G401 (cell line): ENCODE results near the gene MCF2L. TPM values are rescaled to one million over a fixed set of nuclear protein-coding genes. Genes with fewer than 3 reads are reported as not detected.
"Not testable (repeated sequence)": the region's sequence is repeated elsewhere in the genome, so short reads cannot be mapped to it uniquely, and the experiment has no call there.

Experiments used
- DNase-seq: peaks from one replicate; pipeline ENCODE4 v3.0.0-alpha.2; 2015; ENCODE audit warnings: low spot score
- in situ Hi-C: cut with HindIII; loops from 2 replicates; pipeline ENCODE4 v1.10.0; 2016; ENCODE audit warnings: low sequenced_read_pairs, mixed read lengths
- total RNA-seq: library from RNA; depleted of rRNA; stranded (reverse); fragments of >200 nt; shearing (Covaris generic); gene quantifications from 2 replicates; pipeline ENCODE4 v1.2.3, GENCODE V29; 2014

The MCF2L gene
- total RNA-seq, 1 experiment from 2014 or later, result 2.8 TPM

DNA sequence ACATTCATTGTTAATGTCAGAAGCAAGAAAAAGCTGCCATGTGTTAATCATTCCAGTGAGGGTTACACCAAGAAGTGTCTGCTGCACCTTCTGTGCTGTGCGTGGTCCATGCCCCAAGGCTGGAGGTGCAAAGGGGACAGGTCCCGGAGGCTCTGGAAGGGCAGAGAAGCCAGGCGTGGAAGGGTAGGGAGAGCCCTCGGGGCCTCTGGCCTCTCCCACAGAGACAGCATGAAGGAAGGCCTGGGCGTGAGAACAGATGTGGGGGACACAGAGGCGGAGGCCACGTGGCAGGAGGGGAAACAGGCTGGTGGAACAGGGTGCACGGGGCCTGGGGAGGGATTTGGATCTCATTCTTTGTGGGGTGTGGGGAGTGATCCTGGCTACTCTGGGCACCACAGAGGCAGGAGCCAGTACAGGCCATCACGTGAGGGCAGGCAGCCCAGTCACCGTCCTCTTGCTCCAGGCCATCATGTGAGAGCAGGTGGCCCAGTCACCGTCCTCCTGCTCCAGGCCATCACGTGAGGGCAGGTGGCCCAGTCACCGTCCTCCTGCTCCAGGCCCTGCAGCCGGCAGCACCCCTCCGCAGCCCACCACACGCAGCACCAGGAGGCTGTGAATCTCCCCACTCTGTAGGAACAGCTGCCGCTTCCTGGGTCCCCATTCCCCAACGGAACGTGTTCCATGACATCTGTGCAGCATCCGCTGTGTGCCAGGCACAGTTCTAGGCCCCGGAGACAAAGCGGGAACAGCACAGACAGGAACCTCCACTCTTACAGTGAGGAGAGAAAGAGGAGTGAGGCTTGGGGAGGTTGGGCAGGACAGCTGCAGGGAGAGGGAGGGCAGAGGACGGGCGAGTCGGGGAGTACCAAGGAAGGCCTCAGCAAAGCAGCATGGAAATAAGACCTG lies 126.4 kb downstream of the MCF2L start:
- DNase-seq, result no peak
- in situ Hi-C loops, result no loop called here

DNA sequence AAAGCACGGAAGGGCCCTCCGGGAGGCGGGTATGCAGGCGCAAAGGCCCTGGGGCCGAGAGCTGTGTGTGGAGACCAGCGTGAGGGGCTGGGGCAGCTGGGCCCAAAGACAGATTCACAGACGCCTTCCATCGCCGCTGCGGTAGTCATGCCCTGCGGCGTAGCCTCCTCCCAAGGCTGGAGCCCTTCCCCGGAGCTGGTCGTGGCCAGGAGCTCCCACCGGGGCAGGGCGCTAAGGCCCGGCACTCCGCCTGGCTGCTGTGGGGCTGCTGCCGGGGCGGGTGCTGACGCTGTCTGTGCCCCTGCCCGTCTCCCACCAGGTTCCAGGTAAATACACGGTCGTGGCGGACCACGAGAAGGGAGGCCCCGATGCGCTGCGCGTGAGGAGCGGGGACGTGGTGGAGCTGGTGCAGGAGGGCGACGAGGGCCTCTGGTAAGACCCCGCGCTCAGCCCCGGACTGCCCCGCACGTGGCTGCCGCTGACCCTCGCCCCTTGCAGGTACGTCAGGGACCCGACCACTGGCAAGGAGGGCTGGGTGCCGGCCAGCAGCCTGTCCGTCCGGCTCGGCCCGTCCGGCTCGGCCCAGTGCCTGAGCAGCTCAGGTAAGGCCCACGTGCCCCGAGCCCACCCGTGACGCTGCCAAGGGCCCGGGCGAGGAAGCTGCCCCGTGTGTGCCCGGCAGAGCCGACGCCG lies 127.2 kb downstream of the MCF2L start:
- in situ Hi-C loops, result no loop called here
- no peak for DNase-seq

DNA sequence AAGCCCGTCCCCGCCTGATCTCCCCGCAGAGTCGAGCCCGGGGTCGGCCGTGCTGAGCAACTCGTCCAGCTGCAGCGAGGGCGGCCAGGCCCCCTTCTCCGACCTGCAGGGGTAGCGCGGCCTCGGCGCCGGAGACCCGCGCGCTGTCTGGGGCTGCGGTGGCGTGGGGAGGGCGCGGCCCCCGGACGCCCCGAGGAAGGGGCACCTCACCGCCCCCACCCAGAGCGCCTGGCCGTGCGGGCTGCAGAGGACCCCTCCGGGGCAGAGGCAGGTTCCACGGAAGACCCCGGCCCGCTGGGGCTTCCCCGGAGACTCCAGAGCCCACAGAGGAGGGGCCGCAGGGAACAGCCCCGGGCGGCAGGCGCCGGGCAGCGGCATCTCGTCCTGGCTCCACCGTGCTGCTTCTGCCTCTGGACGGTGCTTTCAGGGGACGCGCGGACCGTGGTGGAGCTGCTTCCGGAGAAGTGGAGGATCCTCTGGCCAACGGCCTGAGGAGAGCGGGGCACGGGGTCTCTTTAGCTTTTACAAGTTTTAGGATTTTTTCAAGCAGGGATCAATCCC lies 127.8 kb downstream of the MCF2L start:
- in situ Hi-C loops, result no loop called here
- DNase-seq, result no peak

DNA sequence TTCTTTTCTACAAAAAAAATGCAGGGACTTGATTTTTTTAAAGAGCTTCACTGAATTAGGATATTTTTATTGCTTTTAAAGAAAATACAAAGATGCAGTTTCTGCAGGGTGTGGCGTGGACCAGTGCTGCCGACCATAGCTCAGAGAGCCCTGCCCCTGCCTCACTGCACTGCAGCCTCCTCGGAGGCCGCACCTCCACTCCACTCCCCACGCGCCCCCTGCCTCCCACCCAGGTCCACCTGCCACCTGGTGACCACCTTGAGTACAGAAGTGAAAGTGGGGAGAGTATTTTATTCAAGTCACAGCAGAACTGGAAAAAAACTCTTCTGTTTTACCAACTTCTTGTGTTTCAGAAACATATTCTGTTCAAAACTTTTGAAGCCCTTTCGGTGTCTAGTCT lies 128.6 kb downstream of the MCF2L start:
- in situ Hi-C loops, result no loop called here
- DNase-seq, result no peak

DNA sequence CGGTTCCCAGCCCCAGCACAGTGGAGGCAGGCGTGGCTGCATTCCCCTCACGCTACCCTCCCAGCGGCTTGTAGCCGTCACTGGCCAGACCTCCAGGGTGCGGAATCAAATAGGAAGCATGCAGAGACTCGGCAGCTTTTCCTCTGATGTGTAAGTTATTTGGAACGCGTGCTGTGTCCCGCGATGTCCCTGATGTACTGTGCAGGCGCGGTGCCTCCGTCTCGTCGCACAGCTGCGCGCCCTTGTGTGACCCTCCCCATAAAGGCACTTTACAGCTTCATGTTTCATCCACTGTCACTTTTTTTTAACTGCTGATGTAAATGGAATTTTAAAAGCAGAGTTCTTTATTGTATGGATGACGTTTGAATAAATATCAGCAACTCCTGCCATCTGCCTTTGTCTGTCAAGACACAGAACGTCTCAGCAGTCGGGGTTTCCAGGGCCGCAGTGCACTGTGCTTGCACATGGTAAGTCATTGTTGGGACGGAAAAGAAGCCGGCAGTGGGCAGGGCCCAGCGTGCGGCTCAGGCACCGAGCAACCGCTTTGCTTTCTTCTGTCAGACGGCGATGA lies 129.2 kb downstream of the MCF2L start:
- no peak for DNase-seq
- in situ Hi-C loops, result no loop called here

DNA sequence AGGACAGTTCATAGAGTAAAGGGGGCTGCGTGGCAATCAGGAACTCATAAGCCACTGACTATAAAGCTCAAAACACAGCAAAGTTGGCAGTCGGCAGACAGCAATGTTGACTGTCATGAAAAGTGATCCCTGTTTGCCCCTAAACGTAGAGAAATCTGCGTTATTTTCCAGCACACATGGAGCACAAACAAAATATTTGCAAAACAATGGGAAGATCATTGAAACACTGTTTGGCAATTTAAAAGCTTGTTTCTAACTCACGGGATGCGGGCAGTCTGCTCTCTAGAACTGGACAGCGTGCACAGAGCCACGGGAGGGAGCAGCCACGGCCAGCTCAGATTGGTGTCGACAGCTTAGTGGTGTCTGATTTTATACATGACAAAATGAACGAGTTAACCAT lies 130.1 kb downstream of the MCF2L start:
- no peak for DNase-seq
- in situ Hi-C loops, result no loop called here

DNA sequence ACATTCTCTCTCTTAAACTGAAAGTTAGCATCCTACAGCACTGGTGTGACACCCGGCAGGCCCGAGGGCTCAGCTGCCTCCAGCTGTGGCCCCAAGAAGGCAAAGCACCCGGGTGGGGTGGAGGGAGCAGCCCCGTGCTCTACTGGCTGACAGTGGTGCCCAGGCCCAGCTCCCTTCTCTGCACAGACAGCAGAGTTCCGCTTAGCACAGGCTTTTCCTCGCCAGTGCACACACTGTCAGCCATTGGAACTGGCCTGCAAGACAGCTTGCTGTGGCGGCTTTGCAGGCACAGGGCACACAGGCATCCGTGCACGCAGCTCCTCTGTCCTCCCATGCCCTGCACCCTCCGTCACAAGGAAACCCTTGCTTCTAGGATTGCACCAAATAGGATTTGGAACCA lies 133.3 kb downstream of the MCF2L start:
- in situ Hi-C loops, result not testable (repeated sequence)

DNA sequence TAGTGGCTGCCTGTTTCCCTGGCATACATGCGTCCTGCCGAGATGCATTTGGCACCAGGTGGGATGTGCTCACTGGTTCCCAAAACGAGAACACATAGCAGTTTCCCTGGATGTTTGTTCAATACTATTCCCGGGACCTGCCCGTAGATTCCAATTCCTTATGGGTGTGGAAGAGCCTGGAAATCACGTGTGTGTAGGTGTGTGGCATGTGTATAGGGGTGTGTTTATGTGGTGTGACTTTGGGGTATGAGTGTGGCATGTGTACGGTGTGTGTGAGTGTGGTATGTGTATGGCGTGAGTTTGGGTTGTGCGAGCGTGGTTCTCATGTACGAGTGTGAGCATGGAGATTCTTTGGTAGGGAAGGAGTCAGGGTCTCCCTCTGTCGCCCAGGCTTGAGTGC lies 133.7 kb downstream of the MCF2L start:
- DNase-seq, result no peak
- in situ Hi-C loops, result no loop called here

More for the DNA sequence above, 133.3 kb downstream of the MCF2L start:
- peak; percentile 69 for DNase-seq

DNA sequence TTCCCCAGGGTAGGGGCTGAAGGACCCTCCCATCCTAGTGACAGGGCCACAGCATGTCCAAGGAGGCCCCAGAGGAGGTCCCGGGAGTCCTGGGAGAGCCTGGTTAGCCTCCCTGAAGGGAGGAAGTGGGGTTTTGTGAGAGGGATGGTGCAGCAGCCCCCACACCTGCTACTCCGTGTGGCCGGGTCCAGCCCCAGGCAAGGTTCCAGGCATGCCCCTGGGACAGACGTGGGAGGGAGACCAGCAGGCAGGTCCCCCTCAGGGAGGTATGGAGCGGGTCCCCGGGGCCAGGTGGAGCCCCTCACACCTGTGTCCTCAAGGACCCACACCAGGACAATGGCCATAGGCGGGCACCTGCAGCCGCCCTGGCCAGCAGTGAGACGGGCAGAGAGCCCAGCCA lies 134.6 kb downstream of the MCF2L start:
- in situ Hi-C loops, result no loop called here
- DNase-seq, result no peak

DNA sequence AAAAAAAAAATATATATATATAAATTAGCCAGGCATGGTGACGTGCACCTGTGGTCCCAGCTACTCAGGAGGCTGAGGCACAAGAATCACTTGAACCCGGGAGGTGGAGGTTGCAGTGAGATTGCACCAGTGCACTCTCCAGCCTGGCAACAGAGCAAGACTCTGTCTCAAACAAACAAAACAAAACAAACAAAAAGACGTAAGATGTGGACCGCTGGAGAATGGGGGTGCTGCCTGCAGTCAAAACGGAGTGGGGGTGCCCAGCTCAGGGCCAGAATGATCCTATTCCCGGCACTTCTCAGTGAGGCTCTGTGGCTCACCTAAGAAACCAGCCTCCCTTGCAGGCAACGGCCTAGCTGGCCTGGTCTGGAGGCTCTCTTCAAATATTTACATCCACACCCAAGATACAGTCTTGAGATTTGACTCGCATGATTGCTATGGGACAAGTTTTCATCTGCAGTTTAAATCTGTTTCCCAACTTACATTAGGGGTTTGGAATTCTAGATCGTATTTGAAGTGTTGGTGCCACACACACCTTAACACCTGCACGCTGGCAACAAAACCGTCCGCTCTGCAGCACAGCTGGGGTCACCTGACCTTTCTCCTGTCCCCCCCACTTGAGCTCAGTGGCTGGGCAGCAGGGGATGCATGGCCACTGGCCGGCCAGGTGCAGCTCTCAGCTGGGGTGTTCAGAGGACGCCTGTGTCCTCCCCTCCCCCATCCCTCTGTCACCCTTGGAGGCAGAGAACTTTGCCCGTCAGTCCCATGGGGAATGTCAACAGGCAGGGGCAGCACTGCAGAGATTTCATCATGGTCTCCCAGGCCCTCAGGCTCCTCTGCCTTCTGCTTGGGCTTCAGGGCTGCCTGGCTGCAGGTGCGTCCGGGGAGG lies 136.3 kb downstream of the MCF2L start, which contains the start of gene F7:
TSS of gene F7 (plus strand) at position 760 of the 889 bp plus-strand sequence. CDS start at position 811, 51 bp downstream.
- no peak for DNase-seq
- in situ Hi-C loops, result no loop called here

DNA sequence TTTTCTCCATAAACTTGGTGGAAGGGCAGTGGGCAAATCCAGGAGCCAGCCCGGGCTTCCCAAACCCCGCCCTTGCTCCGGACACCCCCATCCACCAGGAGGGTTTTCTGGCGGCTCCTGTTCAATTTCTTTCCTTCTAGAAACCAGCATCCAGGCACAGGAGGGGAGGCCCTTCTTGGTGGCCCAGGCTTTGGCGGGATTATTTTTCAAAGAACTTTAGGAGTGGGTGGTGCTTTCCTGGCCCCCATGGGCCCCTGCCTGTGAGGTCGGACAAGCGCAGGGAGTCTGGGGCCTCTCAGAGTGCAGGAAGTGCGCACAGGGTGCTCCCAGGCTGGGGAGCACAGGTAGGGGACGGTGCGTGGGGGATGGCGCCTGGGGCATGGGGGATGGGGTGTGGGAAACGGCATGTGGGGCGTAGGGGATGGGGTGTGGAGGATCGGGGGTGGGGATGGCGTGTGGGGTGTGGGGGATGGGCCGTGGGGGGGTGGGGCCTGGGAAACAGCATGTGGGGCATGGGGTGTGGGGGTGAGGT lies 137.0 kb downstream of the MCF2L start:
- in situ Hi-C loops, result no loop called here
- DNase-seq, result no peak

DNA sequence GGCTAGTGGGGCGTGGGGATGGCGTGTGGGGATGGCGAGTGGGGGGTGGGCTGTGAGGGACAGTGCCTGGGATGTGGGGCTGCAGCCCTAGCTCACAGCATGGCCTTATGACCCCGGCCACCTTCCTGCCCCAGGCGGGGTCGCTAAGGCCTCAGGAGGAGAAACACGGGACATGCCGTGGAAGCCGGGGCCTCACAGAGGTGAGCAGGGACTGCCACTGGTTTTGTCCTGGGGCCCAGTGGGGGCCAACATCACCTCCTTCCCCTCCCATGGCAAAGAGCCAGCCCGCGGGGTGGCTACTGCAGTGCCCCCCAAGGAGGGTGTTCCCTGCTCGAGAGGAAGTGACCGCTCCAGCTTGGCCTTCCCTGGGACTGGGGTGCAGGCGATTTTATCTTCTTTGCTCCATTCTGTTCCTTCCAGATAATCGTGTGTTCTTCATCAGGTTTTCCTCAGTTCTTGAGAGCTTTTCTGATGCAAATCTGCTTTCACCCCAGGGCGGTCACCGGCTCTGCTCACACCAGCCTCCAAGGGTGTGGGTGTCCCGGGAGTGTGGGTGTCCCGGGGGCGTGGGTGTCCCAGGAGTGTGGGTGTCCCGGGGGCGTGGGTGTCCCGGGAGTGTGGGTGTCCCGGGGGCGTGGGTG lies 137.8 kb downstream of the MCF2L start:
- DNase-seq, result no peak
- in situ Hi-C loops, result no loop called here

DNA sequence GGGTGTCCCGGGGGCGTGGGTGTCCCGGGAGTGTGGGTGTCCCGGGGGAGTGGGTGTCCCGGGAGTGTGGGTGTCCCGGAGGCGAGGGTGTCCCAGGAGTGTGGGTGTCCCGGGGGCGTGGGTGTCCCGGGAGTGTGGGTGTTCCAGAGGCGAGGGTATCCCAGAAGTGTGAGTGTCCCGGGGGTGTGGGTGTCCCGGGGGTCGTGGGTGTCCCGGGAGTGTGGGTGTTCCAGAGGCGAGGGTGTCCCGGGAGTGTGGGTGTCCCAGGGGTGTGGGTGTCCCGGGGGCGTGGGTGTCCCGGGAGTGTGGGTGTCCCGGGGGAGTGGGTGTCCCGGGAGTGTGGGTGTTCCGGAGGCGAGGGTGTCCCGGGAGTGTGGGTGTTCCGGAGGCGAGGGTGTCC lies 139.5 kb downstream of the MCF2L start:
- in situ Hi-C loops, DNase-seq: not testable (repeated sequence)

DNA sequence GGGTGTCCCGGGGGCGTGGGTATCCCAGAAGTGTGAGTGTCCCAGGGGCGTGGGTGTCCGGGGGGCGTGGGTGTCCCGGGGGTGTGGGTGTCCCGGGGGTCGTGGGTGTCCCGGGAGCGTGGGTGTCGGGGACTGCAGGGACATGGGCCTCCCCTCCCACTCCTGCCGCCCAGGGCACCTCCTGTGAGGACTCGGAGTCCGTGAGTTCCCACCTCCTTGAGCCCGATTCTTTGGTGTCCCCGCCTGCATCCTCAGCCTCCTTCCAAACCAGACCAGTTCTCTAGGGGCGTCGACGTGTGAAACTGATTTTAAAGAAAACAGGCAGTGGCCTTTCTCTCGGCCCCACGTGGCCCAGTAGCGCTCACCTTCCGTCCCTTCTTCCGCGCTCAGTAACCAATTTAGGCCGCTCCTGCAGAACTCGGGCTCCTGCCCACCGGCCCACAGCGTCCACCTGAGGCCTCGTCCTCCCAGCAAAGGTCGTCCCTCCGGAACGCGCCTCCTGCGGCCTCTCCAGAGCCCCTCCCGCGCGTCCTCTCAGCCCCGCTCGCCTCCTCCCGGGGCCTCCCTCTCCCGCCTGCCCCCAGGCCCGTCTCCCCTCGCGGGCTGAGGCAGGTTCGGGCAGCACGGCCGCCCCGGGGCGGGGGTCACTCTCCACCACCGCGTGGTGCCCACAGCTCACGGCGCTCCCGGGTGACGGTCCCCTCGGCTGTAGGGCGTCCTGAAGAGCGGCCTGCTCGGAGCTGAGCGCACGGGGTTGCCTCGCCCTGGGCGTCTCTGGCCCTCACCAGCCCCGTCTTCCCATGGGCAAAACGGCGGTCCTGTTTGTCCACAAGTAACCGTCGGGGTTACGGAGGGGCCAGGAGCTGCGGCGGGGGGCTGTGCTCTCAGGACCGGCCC lies 140.4 kb downstream of the MCF2L start:
- in situ Hi-C loops, result no loop called here
- no peak for DNase-seq

DNA sequence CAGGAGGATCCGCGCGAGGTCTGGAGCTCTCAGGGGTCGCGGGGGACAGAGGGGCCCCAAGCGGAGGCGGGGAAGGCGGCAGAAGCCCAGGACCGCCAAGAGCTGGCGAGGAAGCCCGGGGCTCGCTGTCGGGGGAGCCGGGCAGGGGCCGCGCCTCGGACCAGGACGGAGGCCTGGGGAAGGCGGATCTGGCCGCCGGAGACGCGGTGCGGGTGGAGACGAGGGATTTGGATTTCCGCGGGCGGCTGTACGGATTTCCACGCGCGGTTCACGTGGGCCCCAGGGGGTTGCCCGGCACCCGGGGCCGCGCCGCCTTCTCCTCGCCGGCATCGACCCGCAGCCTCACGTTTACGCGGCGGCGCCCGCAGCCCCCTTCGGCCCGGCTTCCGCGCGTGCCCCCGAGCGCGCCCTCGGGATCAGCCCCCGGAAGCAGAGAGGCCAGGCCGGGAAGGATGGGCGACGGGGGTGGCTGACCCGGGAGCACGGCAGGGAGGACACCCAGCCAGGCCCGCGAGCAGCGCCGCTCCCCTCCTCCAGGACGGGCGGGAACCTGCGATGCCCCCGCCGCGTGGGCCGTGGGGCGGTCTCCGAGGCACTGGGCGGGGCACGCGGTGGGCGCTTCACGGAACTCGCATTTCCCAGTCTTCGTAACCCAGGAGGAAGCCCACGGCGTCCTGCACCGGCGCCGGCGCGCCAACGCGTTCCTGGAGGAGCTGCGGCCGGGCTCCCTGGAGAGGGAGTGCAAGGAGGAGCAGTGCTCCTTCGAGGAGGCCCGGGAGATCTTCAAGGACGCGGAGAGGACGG lies 141.2 kb downstream of the MCF2L start:
- DNase-seq, result no peak
- in situ Hi-C loops, result no loop called here

DNA sequence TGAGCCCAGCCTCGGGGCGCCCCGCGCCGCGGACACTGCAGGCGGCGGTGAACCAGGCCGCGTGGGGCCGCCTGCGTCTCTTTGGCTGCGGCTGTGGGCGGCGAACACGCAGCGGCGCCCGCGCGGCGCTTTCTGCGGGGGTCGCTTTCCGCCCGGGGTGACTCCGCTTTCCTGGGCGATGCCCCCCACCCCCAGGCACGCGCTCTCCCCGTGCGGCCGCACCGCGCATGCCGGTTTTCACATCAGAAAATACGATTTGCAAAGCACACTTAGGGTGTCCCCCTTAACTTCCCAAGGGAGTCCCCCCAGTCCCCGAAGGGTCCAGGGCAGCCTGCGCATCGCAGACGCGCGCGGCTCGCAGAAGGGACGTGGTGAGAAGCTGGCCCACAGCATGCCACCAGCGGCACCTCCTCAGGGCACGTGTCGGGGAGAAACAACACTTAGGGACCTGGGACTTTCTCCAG lies 141.9 kb downstream of the MCF2L start:
- in situ Hi-C loops, result no loop called here
- no peak for DNase-seq
